ENCODE results near the gene SPOCK2.
A peak's percentile ranks its signal among the peaks of the same experiment; 100 is the strongest.
"Not testable (repeated sequence)": the region's sequence is repeated elsewhere in the genome, so short reads cannot be mapped to it uniquely, and the experiment has no call there.

Gene SPOCK2

DNA sequence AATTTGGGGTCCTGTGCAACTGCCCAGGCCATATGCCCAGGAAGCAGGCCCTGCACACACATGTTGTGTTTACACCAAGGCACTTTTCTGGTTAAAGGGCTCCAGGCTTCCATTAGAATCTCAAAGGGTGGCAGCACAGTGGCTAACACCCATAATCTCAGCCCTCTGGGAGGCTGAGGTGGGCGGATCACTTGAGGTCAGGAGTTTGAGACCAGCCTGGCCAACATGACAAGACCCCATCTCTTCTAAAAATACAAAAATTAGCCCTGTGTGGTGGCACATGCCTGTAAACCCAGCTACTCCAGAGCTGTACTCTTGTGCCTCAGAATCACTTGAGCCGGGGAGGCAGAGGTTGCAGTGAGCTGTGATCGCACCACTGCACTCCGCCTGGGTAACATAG, 53.6 kb downstream of the SPOCK2 start:
- DNase-seq: no peak

DNA sequence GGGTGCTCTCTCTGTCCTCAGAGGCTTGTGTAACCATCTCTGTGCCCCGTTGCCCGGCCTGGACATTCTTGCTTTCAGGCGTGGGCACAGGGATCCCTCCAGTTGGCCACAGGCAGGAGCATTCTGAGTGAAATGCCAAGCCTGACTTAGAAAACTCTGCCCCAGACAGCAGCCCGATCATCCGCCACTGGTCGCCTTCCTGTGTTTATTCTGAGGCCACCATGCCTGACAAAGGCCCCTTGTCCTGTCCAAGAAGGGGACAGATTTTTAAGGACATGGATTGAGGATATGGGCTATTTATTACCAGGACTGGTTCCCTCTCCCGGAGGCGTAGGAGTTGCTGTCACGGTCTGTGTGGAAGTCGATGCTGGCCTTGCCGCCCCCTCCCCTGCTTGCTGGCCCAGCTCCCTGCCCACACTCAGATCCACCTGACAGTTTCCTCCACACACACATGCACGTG, 54.3 kb downstream of the SPOCK2 start:
- peak in 5 of 56 donors; percentile 18 to 35 (median 22) for DNase-seq

DNA sequence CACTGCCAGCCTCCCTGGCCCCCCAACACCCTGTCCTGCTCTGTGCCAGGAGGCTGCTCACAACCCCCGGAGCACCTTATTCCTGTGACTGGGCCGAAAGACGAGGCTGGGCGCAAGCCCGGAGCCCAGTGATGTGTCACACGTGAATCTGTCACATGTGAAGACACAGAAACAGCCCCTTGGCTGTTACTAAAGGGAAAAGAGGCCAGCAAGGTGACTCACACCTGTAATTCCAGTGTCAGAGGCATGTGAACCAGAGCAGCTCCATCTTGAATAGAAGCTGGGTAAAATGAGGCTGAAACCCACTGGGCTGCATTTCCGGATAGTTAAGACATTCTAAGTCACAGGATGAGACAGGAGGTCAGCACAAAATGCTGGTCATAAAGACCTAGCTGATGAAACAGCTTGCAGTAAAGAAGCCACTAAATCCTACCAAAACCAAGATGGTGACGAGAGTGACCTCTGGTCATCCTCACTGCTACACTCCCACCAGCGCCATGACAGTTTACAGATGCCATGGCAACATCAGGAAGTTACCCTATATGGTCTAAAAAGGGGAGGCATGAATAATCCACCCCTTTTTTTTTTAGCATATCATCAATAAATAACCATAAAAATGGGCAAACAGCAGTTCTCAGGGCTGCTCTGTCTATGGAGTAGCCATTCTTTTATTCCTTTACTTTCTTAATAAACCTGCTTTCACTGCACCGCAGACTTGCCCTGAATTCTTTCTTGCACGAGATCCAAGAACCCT, 55.8 kb downstream of the SPOCK2 start:
- DNase-seq: not testable (repeated sequence)

DNA sequence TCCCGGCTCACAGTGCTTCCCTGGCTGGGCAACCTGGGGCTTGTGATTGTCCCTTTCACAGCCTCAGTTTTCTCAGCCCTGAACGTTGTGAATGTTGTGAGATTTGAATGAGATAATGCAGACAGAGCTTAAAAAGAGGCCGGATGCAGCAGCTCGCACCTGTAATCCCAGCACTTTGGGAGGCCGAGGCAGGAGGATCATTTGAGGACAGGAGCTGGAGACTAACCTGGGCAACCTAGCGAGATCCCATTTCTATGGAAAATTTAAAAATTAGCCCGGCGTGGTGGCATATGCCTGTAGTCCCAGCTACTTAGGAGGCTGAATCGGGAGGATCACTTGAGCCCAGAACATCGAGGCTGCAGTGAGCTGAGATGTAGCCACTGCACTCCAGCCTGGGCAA, 56.6 kb downstream of the SPOCK2 start:
- DNase-seq: no peak

DNA sequence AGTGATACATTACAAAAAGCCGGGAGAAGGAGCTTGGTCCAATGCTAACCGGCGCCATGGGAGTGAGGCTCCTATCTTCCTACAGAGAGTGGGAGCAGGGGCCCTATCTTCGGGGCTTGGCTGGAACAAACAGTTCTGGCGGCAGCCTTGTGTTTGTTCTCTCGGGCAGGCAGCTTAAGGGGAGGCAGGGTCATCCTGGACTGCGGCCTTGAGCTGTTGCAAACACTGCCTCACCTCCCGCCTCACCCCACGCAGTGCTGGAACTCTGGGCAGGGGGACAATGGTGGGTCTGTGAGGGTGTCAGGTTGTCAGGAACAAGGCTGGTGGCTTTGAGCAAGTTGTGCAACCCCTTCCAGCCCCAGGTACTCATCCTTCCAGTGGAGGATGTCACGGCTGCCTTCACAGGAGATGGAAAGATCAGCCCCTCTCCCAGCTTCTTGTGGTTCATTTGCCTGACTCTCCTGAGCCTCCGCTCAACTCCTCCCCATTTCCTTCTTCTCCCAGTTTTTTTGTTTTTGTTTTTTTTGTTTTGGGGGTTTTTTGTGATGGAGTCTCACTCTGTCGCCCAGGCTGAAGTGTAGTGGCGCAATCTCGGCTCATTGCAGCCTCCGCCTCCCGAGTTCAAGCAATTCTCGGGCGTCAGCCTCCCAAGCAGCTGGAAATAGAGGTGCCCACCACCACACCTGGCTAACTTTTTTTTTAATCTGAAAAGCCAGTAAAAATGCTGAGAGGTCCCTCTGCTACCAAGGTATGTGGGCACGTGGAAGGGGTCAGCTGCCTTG, 57.4 kb downstream of the SPOCK2 start:
- peak in 2 of 56 donors; percentile 11 to 16 for DNase-seq

DNA sequence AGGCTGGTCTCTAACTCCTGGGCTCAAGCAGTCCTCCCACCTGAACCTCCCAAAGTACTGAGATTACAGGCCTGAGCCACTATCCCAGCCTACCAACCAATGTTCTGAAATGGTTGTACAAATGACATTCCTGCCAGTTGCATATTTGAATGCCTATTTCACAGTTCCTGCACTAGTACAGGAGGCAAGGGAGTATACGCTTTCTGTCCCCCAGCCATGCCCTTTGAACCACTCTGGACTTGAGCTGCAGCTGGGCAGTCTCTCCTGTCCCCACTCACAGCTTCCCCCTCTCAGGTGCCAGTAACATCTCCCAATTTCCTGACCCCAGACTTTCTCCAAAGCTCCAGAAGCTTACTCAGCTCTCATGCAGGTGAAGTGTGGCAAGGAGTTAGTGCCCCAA, 58.9 kb downstream of the SPOCK2 start:
- no peak for DNase-seq

DNA sequence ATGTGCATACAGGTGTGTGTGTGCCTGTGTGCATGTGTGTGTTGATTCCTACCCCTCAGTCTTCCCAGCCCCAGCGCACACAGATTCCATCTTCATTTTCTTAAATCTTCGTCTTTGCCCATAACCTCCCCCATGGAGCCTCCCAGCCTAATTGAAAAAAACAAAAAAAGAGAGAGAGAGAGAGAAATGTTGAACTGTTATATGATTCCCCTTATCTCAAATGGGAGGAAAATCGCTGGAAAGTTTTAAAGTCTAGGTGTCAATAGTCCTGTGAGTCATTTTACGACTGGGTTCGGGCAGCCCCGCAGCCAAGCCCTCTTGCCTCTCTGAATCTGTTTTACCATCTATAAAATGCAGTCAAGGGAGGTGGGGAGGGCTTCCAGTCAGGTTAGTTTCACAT, 60.9 kb downstream of the SPOCK2 start:
- no peak for DNase-seq

DNA sequence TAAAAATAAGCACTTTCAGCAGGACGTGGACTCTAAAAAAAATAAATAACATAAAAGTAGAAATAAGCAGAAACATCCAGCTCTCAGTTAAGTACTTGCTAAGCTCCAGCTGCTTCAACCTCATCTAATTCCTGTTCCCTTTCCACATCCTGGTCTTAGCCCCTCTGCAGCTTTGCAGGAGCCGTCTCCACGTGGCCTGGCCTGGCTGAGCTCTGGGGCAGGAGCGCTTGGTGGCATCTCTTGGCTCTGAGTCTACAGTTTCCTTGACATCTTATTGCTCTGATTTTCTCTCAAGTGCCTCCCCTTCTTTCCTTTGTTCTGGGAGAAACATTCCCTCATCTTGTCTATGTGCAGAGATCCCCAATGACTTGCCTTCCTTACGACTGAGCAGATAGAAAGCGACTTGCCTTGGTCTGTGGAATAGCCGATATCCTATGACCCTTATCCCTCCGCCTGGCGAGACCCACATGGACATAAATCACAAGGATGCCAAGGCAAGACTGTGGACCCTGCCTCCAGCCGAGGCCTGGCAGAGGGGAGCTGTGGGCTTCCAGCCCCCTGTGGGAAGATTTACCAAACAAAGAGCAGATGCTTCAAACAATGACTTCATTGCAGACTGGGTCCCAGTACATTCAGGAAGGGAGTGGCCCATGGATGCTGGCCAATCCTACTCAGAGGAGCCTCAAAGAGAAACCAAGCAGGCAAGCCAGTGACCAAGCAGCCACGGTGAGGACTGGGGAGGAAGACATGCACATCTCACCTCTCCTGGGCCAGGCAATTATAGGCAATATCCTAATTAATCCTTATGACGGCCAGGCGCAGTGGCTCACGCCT, 61.9 kb downstream of the SPOCK2 start:
- no peak for DNase-seq

DNA sequence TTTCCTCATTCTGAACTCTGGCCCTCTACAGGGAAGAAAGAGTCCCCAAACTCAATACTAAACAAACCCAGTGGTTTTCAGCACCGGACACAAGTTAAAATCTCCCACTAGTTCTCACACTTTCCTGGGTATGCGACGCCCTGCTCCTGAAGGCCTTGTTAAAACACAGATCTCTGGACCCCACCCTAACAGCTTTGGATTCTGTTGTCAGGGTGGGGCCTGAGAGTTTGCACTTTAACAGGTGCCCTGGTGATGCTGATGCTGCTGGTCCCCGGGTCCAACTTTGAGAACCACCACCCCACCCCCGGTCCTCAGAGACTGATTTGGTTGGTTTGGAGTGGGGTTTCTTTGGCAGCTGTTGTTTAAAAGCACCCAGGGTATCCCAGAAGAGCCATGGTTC, 62.5 kb downstream of the SPOCK2 start:
- no peak for DNase-seq

DNA sequence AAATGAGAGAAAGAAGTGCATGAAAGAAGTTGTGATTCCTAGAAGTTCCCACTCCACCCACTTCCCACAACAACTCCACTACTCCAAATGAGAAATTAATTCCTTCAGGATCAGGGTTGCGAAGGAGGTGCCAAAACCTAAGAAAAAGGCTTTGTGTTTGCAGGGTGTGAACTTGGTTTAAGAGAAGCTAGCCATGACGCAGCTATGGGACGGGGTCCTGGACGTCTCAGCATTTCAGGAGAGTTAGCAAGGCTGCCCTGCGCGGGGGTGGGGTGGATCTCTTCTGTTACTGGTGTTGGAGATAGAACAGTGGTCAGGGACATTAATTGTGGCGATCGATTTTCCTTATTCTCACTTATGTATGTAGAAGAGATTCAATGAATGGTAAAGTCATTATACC, 63.0 kb downstream of the SPOCK2 start:
- DNase-seq: no peak

DNA sequence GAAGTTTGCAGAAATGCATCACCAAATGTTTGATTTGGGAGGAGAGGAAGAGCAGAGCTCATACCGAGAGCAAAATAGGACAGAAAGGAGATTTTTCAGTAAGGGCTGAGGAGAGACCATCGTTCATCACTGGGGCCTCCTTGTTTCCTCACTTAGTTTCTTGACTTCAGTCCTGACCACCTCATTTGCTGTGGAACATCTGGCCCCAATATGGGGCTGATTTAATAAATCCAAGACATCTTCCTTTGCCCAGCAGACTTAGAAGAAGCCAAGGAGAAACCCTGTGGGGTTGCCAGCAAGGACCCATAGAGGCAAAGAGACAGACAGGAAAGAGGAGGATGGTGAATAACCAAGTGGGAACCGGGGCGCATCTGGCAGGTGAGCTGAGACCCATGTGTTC, 63.8 kb downstream of the SPOCK2 start:
- DNase-seq: no peak

DNA sequence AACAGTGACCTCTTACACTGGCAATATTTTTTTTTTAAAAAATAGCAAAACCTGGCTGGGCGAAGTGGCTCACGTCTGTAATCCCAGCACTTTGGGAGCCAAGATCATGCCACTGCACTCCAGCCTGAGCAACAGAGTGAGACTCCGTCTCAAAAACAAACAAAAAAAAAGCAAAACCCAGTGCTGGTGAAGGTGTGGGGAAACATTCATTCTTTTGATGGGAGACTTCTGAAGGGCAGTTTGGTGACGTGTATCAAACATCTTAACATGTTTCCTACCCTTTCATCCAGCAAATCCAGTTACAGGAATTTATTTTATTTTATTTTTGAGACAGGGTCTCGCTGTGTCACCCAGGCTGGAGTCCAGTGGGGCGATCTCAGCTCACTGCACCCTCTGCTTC, 66.1 kb downstream of the SPOCK2 start:
- DNase-seq: no peak

DNA sequence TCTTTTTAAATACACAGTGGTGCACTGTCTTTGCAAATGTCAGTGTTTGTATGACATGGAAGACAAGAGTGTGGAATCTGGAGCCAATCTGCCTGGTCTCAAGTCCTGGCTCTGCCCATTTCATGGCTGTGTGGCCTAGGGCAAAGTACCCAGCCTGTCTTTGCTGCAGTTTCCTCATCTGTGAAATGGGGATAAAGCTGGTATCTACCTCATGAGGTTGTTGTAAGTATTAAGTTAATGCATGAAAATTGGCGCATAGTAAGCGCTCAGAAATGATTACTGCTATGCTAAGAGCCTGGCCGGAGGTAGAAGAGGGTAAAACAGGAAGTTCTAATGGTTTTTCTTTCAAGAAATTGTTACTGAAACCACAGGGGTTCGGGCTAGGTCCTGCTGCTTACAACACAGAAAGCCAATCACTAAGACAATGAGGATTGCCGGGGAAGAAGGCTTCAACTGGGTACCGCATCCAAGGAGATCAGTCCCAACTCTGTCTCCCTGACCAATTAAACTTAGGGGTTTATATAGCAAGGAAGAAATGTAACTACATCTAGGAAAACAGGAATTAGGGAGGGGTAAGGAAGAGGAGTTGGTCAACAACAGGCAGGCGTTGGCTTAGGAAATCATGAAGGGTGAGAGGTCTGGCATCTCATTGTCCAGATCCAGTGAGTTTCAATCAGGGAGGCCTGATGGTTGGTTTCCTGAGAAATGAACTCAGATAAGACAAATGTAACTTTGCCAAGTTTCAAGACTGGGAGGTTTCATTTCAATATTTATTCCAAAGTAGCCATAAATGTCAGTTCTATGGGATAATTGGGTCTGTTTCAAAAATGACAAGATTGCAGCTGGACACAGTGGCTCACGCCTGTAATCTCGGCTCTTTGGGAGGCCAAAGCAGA, 67.2 kb downstream of the SPOCK2 start:
- no peak for DNase-seq

DNA sequence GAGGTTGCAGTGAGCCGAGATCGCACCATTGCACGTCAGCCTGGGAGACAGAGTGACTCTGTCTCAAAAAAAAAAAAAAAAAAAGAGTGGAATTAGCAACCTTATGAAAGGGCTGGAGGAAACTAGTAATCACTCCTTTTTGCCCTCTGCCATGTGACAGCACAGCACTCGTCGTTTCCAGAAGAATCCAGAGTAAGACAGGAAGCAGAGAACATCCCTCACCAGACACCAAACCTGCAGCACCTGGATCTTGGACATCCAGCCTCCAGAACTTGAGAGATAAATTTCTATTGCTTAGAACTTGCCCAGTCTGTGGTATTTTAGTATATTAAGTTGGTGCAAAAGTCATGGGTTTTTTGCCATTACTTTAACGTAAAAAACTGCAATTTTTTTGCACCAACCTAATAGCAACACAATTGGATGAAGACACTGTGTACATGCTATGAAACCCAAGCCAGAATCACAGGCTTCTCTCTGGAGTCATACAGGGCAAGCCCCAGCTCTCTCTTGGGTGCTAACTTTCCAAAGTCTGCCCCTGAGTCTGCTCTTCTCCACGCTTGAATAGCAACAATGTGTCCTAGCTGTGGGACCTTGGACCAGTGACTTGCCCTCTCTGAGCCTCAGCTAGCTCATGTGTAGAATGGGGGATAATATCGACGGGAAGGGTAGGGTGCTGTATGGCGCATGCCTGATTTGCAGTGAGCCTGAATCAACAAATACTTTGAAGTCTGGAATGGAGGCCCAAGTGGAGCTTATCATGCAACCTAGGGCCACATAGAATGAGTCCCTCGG, 69.1 kb downstream of the SPOCK2 start:
- no peak for DNase-seq

DNA sequence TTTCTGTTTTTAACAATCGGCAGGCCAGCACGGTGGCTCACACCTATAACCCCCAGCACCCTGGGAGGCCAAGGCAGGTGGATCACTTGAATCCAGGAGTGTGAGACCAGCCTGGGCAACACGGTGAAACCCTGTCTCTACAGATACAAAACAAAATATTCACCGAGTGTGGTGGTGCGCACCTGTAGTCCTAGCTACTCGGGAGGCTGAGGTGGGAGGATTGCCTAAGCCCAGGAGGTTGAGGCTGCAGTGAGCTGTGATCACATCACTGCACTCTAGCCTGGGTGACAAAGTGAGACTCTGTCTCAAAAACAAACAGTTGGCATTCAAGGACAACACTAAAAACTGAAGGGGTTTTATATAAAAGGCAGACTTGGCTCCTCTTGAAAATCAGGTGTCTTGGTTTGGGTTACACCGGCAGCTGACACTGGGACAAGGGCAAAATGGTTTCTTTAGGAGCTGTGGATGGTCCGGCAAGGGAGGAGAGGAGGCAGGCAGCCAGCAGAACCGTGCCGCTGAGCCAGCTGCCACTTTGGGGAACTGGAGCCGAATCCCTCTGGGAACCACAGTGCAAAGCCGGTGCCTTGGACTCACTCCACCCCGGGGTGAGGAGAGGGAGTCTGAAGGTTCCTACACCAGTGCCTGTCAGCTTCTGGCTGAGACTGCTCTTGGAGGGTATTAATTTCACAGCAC, 71.6 kb downstream of the SPOCK2 start:
- peak in 19 of 56 donors; percentile 13 to 59 (median 34) for DNase-seq

DNA sequence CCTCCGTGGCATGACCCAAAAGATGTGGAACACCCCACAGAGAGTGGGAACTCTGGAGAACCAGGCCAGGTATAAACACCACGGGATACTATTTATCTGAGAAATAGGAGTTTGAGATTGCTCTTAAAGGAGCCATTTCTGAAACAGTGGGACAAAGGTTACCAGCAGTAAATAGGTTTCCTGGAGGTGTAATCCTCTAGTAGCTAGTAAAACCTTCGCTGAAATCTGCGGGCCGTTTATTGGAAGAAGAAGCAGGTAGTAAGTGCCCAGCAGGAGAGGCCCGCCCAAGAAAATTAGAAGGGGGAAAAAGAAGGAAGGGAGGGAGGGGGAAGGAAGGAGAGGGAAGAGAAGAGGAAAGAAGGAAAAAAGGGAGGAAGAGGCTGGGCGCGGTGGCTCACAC, 72.5 kb downstream of the SPOCK2 start:
- DNase-seq: no peak

DNA sequence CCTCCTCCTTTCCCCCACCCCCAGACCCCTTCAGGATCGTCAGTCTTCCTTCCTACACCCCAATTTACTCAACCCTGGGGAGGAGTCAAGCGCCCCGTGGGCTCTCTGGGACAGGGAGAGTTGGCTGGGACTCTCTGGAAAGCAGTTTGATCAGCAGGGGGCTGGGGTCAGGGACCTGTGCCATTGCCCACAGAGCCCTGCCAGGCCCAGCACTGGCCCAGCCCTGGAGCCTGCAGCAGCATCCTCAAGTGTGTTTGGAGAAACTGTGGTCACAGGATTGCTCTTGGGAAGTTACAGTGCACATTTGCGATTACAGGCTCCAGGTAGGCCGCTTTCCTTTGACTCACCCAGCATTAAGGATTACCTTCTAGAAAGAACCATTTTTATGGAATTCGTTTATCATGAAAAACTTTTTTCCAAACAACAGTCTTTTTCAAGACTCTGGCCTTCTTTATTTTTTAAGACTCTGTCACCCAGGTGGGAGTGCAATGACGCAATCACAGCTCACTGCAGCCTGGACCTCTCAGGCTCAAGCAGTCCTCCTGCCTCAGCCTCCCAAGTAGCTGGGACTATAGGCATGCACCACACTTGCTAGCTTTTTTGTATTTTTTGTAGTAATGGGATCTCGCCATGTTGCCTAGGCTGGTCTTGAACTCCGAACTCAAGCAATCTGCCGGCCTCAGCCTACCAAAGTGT, 73.4 kb downstream of the SPOCK2 start:
- DNase-seq: no peak

DNA sequence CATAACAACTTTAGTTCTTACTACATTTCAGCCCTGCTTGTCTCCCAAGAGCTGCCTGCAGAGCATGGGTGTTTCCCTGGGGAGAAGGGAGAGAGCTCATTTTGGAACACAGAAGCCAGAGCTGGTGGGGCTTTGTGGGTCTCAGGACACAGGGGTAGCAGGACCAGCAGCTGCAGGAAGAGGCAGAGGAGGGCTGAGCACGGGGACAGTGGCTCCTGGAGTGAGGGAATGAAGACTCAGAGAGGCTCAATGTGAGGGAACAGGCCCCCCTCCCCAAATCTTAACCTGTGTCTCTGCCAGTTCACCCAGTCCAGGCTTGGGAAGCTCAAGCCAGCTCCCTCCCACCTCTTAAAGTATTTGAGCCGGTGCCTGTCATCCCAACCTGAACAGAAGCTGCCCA, 74.2 kb downstream of the SPOCK2 start:
- DNase-seq: no peak
